HCT116 (cell line): ENCODE results near the gene PKP1.

Source experiments
- CEBPB ChIP-seq: IDR thresholded peaks from 2 replicates; pipeline ENCODE4 v1.6.1; 2012; ENCODE audit warnings: low read depth
- CTCF ChIP-seq, 3 experiments: fragments of 200-600 bp in 1 of 3; sonication (generic) in 1 of 3; IDR thresholded peaks in 2 of 3; conservative IDR thresholded peaks in 1 of 3; 2 replicates each; pipeline ENCODE4 v1.5.1; 2012 to 2017; ENCODE audit warnings: low read depth in 2 of 3, low read length in 2 of 3, antibody characterized with exemption in 1 of 3, borderline replicate concordance in 1 of 3, control low read depth in 1 of 3, mild to moderate bottlenecking in 1 of 3, mixed read lengths in 1 of 3, mixed run types in 1 of 3, moderate library complexity in 1 of 3; ENCODE audit not compliant: insufficient read depth in 1 of 3
- EZH2 ChIP-seq: fragments of 200-600 bp; sonication (generic); IDR thresholded peaks from 2 replicates; pipeline ENCODE4 v1.6.1; 2017; ENCODE audit warnings: antibody characterized with exemption, mixed run types
- EZH2phosphoT487 ChIP-seq: fragments of 200-600 bp; IDR thresholded peaks from 2 replicates; pipeline ENCODE4 v1.6.1; 2018; ENCODE audit warnings: antibody characterized with exemption, borderline replicate concordance
- JUND ChIP-seq: IDR thresholded peaks from 2 replicates; pipeline ENCODE4 v1.6.1; 2012
- POLR2A ChIP-seq: IDR thresholded peaks from 2 replicates; pipeline ENCODE4 v1.7.0; 2011; ENCODE audit warnings: borderline replicate concordance; ENCODE audit not compliant: insufficient read depth, insufficient read length; ENCODE audit errors: extremely low read depth
- RAD21 ChIP-seq: IDR thresholded peaks from 2 replicates; pipeline ENCODE4 v1.6.1; 2012; ENCODE audit warnings: low read depth, mild to moderate bottlenecking
- YY1 ChIP-seq: IDR thresholded peaks from 2 replicates; pipeline ENCODE4 v1.6.1; 2011; ENCODE audit warnings: low read length, low read depth, moderate library complexity, mild to moderate bottlenecking; ENCODE audit not compliant: insufficient replicate concordance; ENCODE audit errors: extremely low read depth
- TF ChIP-seq, protein P1 (sequence below): IDR thresholded peaks from 2 replicates; pipeline ENCODE4 v1.6.1; 2012

DNA sequence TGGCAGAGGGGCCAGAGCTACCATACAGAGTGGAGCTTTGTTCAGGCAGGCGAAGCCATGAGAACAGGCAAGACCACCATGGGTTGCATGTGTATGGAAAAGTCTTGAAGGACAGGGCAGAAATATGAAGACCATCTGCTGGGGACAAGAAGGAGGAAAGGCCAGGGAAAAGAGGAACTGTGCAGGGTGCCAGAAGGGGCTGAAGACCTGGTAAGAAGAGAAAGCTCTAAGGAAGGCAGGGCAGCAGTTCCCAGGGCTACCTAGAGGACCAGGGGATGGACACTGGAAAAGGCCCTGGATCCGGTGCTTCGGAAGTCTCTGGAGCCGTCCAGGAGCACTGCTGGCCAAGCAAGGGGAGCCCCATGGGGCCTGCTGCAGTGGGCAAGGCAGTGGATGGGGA lies 43.4 kb downstream of the PKP1 start:
- no peak for TF ChIP-seq CTCF (IDR thresholded peaks at IDR 0.05 in 2 of 3, conservative IDR thresholded peaks at IDR 0.05 in 1 of 3; ENCODE audit: borderline replicate concordance in 1 of 3, insufficient read depth in 1 of 3, low read depth in 2 of 3, low read length in 2 of 3)
- TF ChIP-seq RAD21 = no peak
- TF ChIP-seq CEBPB = no peak
- no peak for TF ChIP-seq JUND
- TF ChIP-seq YY1 = no peak
- TF ChIP-seq, protein P1, sequence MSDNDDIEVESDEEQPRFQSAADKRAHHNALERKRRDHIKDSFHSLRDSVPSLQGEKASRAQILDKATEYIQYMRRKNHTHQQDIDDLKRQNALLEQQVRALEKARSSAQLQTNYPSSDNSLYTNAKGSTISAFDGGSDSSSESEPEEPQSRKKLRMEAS = no peak
- no peak for TF ChIP-seq EZH2phosphoT487
- no peak for TF ChIP-seq EZH2
- TF ChIP-seq POLR2A = no peak
